ENCODE results near the gene MAGI2. TPM values are rescaled to one million over a fixed set of nuclear protein-coding genes. Genes with fewer than 3 reads are reported as not detected.

MAGI2 gene
- total RNA-seq, 5 donors from 2014 or later (not counting 1 experiment from before 2014, with no cell fraction given) = 0.10 to 0.77 (median 0.22) TPM

- no peak overlapping the region for H3K27ac Mint-ChIP-seq
- Histone ChIP-seq H3K4me1 (ENCODE audit: control insufficient read depth in 1 of 2, extremely low read depth in 1 of 2, insufficient read depth in 2 of 2, low read length in 2 of 2) (no peaks in the 10 kb centered on the region), H3K27ac (ENCODE audit: low read length) (no peak overlapping the region), H3K36me3 (ENCODE audit: control insufficient read depth in 2 of 2, extremely low read depth in 1 of 2, insufficient read depth in 1 of 2, low read length in 1 of 2) (no peaks in the 10 kb centered on the region), H3K4me3 (ENCODE audit: control insufficient read depth in 1 of 2, extremely low read depth in 1 of 2, low read length in 1 of 2) (no peak overlapping the region), H3K9me3 (no peaks in the 10 kb centered on the region), H3K27me3 (replicated peaks in 1 of 2; ENCODE audit: control insufficient read depth in 2 of 2, extremely low read depth in 1 of 2, insufficient read depth in 2 of 2, low read length in 1 of 2) (no peaks in the 10 kb centered on the region)
- no peaks in the 10 kb centered on the region for H3K9me3 Mint-ChIP-seq
- POLR2A ChIA-PET = no interaction called here
- WGBS (ENCODE audit: insufficient coverage) = 90% methylated on average over 2 of the region's 4 CpGs
- H3K36me3 Mint-ChIP-seq = no peaks in the 10 kb centered on the region
- H3K27me3 Mint-ChIP-seq = no peaks in the 10 kb centered on the region
- DNase-seq (no peak), ATAC-seq (replicated peaks in 1 of 4) (no peak)
- H3K4me3 Mint-ChIP-seq = no peak overlapping the region
- CTCF ChIA-PET = no interaction called here
- H3K4me1 Mint-ChIP-seq = no peaks in the 10 kb centered on the region
These were observed 923.1 kb downstream of the MAGI2 start for GRCh38 chr7:78530351-78530750.

GRCh38 chr7:78529392-78529791 lies 924.1 kb downstream of the MAGI2 start:
- Mint-ChIP-seq H3K4me1 (no peaks in the 10 kb centered on the region), H3K27me3 (no peaks in the 10 kb centered on the region), H3K36me3 (no peaks in the 10 kb centered on the region), H3K9me3 (no peaks in the 10 kb centered on the region), H3K27ac (no peak overlapping the region), H3K4me3 (no peak overlapping the region)
- WGBS (ENCODE audit: insufficient coverage) = no CpG with 5 or more reads among the region's 3 CpGs
- ATAC-seq (replicated peaks in 1 of 4) = no peak
- Histone ChIP-seq H3K9me3 (no peaks in the 10 kb centered on the region), H3K36me3 (ENCODE audit: control insufficient read depth in 2 of 2, extremely low read depth in 1 of 2, insufficient read depth in 1 of 2, low read length in 1 of 2) (no peaks in the 10 kb centered on the region), H3K4me3 (ENCODE audit: control insufficient read depth in 1 of 2, extremely low read depth in 1 of 2, low read length in 1 of 2) (no peak overlapping the region), H3K27ac (ENCODE audit: low read length) (no peak overlapping the region), H3K4me1 (ENCODE audit: control insufficient read depth in 1 of 2, extremely low read depth in 1 of 2, insufficient read depth in 2 of 2, low read length in 2 of 2) (no peaks in the 10 kb centered on the region), H3K27me3 (replicated peaks in 1 of 2; ENCODE audit: control insufficient read depth in 2 of 2, extremely low read depth in 1 of 2, insufficient read depth in 2 of 2, low read length in 1 of 2) (no peaks in the 10 kb centered on the region)
- DNase-seq = no peak
- CTCF ChIA-PET = no interaction called here
- POLR2A ChIA-PET = no interaction called here

- H3K36me3 Mint-ChIP-seq = no peaks in the 10 kb centered on the region
- H3K27me3 Mint-ChIP-seq = no peaks in the 10 kb centered on the region
- H3K9me3 Mint-ChIP-seq = no peaks in the 10 kb centered on the region
- H3K4me1 ChIP-seq (ENCODE audit: control insufficient read depth in 1 of 2, extremely low read depth in 1 of 2, insufficient read depth in 2 of 2, low read length in 2 of 2) = no peaks in the 10 kb centered on the region
- WGBS (ENCODE audit: insufficient coverage) = 93% methylated on average over 2 of the region's 3 CpGs
- DNase-seq (no peak), ATAC-seq (replicated peaks in 1 of 4) (no peak)
- H3K27me3 ChIP-seq (replicated peaks in 1 of 2; ENCODE audit: control insufficient read depth in 2 of 2, extremely low read depth in 1 of 2, insufficient read depth in 2 of 2, low read length in 1 of 2) = no peaks in the 10 kb centered on the region
- H3K9me3 ChIP-seq = no peaks in the 10 kb centered on the region
- H3K4me1 Mint-ChIP-seq = no peaks in the 10 kb centered on the region
- no peak overlapping the region for H3K4me3 Mint-ChIP-seq
- POLR2A ChIA-PET = interaction anchor here in 1 of 2 donors (0.6 kb wide), 1 partner anchor 44 kb away, joined by 3 read pairs; no protein-coding TSS in a partner anchor
- H3K4me3 ChIP-seq (ENCODE audit: control insufficient read depth in 1 of 2, extremely low read depth in 1 of 2, low read length in 1 of 2) = no peak overlapping the region
- H3K27ac Mint-ChIP-seq = no peak overlapping the region
- CTCF ChIA-PET = no interaction called here
- no peaks in the 10 kb centered on the region for H3K36me3 ChIP-seq (ENCODE audit: control insufficient read depth in 2 of 2, extremely low read depth in 1 of 2, insufficient read depth in 1 of 2, low read length in 1 of 2)
- H3K27ac ChIP-seq (ENCODE audit: low read length) = no peak overlapping the region
These were observed 924.5 kb downstream of the MAGI2 start for GRCh38 chr7:78528964-78529363.

GRCh38 chr7:78523930-78524329 lies 929.5 kb downstream of the MAGI2 start:
- H3K36me3 Mint-ChIP-seq = no peaks in the 10 kb centered on the region
- CTCF ChIA-PET = no interaction called here

GRCh38 chr7:78521961-78522360 lies 931.5 kb downstream of the MAGI2 start:
- no peak overlapping the region for H3K4me3 Mint-ChIP-seq
- no peak overlapping the region for H3K27ac Mint-ChIP-seq
- no peaks in the 10 kb centered on the region for H3K36me3 Mint-ChIP-seq
- 44% methylated on average over 1 of the region's 3 CpGs for WGBS (ENCODE audit: insufficient coverage)
- DNase-seq = no peak
- H3K4me1 ChIP-seq (ENCODE audit: control insufficient read depth in 1 of 2, extremely low read depth in 1 of 2, insufficient read depth in 2 of 2, low read length in 2 of 2) = no peaks in the 10 kb centered on the region
- no peak for ATAC-seq (replicated peaks in 1 of 4)
- ChIA-PET POLR2A (no interaction called here), CTCF (interaction anchor here in 1 of 2 donors (0.6 kb wide), 1 partner anchor 202 kb away, joined by 4 read pairs; no protein-coding TSS in a partner anchor)
- no peaks in the 10 kb centered on the region for H3K27me3 ChIP-seq (replicated peaks in 1 of 2; ENCODE audit: control insufficient read depth in 2 of 2, extremely low read depth in 1 of 2, insufficient read depth in 2 of 2, low read length in 1 of 2)
- H3K9me3 ChIP-seq = no peaks in the 10 kb centered on the region
- no peak overlapping the region for H3K27ac ChIP-seq (ENCODE audit: low read length)
- peaks cover 0 to 4% (median 0%) of the 10 kb centered on the region in 3 donors for H3K9me3 Mint-ChIP-seq
- H3K4me1 Mint-ChIP-seq = no peaks in the 10 kb centered on the region
- H3K27me3 Mint-ChIP-seq = no peaks in the 10 kb centered on the region
- H3K36me3 ChIP-seq (ENCODE audit: control insufficient read depth in 2 of 2, extremely low read depth in 1 of 2, insufficient read depth in 1 of 2, low read length in 1 of 2) = no peaks in the 10 kb centered on the region
- no peak overlapping the region for H3K4me3 ChIP-seq (ENCODE audit: control insufficient read depth in 1 of 2, extremely low read depth in 1 of 2, low read length in 1 of 2)

More at GRCh38 chr7:78523930-78524329, 929.5 kb downstream of the MAGI2 start:
- Mint-ChIP-seq H3K27me3 (no peaks in the 10 kb centered on the region), H3K4me1 (no peaks in the 10 kb centered on the region), H3K27ac (no peak overlapping the region), H3K9me3 (peaks cover 0 to 4% (median 0%) of the 10 kb centered on the region in 3 donors), H3K4me3 (no peak overlapping the region)
- Histone ChIP-seq H3K4me3 (ENCODE audit: control insufficient read depth in 1 of 2, extremely low read depth in 1 of 2, low read length in 1 of 2) (no peak overlapping the region), H3K27me3 (replicated peaks in 1 of 2; ENCODE audit: control insufficient read depth in 2 of 2, extremely low read depth in 1 of 2, insufficient read depth in 2 of 2, low read length in 1 of 2) (no peaks in the 10 kb centered on the region), H3K36me3 (ENCODE audit: control insufficient read depth in 2 of 2, extremely low read depth in 1 of 2, insufficient read depth in 1 of 2, low read length in 1 of 2) (no peaks in the 10 kb centered on the region), H3K4me1 (ENCODE audit: control insufficient read depth in 1 of 2, extremely low read depth in 1 of 2, insufficient read depth in 2 of 2, low read length in 2 of 2) (no peaks in the 10 kb centered on the region), H3K27ac (ENCODE audit: low read length) (no peak overlapping the region), H3K9me3 (no peaks in the 10 kb centered on the region)
- POLR2A ChIA-PET = no interaction called here
- DNase-seq = no peak
- no CpG with 5 or more reads among the region's 5 CpGs for WGBS (ENCODE audit: insufficient coverage)
- no peak for ATAC-seq (replicated peaks in 1 of 4)

- Histone ChIP-seq H3K27me3 (replicated peaks in 1 of 2; ENCODE audit: control insufficient read depth in 2 of 2, extremely low read depth in 1 of 2, insufficient read depth in 2 of 2, low read length in 1 of 2) (no peaks in the 10 kb centered on the region), H3K4me1 (ENCODE audit: control insufficient read depth in 1 of 2, extremely low read depth in 1 of 2, insufficient read depth in 2 of 2, low read length in 2 of 2) (no peaks in the 10 kb centered on the region), H3K4me3 (ENCODE audit: control insufficient read depth in 1 of 2, extremely low read depth in 1 of 2, low read length in 1 of 2) (no peak overlapping the region), H3K9me3 (no peaks in the 10 kb centered on the region), H3K36me3 (ENCODE audit: control insufficient read depth in 2 of 2, extremely low read depth in 1 of 2, insufficient read depth in 1 of 2, low read length in 1 of 2) (no peaks in the 10 kb centered on the region), H3K27ac (ENCODE audit: low read length) (no peak overlapping the region)
- ChIA-PET POLR2A (no interaction called here), CTCF (no interaction called here)
- DNase-seq (no peak), ATAC-seq (replicated peaks in 1 of 4) (no peak)
- Mint-ChIP-seq H3K36me3 (no peaks in the 10 kb centered on the region), H3K4me1 (no peaks in the 10 kb centered on the region), H3K4me3 (no peak overlapping the region), H3K27ac (no peak overlapping the region), H3K9me3 (no peaks in the 10 kb centered on the region), H3K27me3 (no peaks in the 10 kb centered on the region)
- WGBS (ENCODE audit: insufficient coverage) = no CpG with 5 or more reads among the region's 2 CpGs
These were observed 937.0 kb downstream of the MAGI2 start for GRCh38 chr7:78516450-78516849.

- no peaks in the 10 kb centered on the region for H3K27me3 ChIP-seq (replicated peaks in 1 of 2; ENCODE audit: control insufficient read depth in 2 of 2, extremely low read depth in 1 of 2, insufficient read depth in 2 of 2, low read length in 1 of 2)
- ATAC-seq (replicated peaks in 1 of 4) (no peak), DNase-seq (no peak)
- no peak overlapping the region for H3K27ac ChIP-seq (ENCODE audit: low read length)
- CTCF ChIA-PET = no interaction called here
- no peaks in the 10 kb centered on the region for H3K4me1 ChIP-seq (ENCODE audit: control insufficient read depth in 1 of 2, extremely low read depth in 1 of 2, insufficient read depth in 2 of 2, low read length in 2 of 2)
- Mint-ChIP-seq H3K36me3 (no peaks in the 10 kb centered on the region), H3K27me3 (no peaks in the 10 kb centered on the region), H3K4me1 (no peaks in the 10 kb centered on the region), H3K4me3 (no peak overlapping the region), H3K27ac (no peak overlapping the region), H3K9me3 (no peaks in the 10 kb centered on the region)
- H3K4me3 ChIP-seq (ENCODE audit: control insufficient read depth in 1 of 2, extremely low read depth in 1 of 2, low read length in 1 of 2) = no peak overlapping the region
- no peaks in the 10 kb centered on the region for H3K36me3 ChIP-seq (ENCODE audit: control insufficient read depth in 2 of 2, extremely low read depth in 1 of 2, insufficient read depth in 1 of 2, low read length in 1 of 2)
- POLR2A ChIA-PET = no interaction called here
- no peaks in the 10 kb centered on the region for H3K9me3 ChIP-seq
- 83% methylated on average over 6 of the region's 6 CpGs for WGBS (ENCODE audit: insufficient coverage)
These were observed 938.8 kb downstream of the MAGI2 start for GRCh38 chr7:78514634-78515033.
